HG03469 (cell line): Measurements from ENCODE around the gene KRI1.

Experiments
- ATAC-seq: cut with Tn5 transposase; IDR thresholded peaks from one replicate; pipeline ENCODE4 v1.9.1; 2021; ENCODE audit warnings: mild to moderate bottlenecking, moderate library complexity, moderate number of reproducible peaks; ENCODE audit not compliant: unreplicated experiment

The KRI1 gene

DNA sequence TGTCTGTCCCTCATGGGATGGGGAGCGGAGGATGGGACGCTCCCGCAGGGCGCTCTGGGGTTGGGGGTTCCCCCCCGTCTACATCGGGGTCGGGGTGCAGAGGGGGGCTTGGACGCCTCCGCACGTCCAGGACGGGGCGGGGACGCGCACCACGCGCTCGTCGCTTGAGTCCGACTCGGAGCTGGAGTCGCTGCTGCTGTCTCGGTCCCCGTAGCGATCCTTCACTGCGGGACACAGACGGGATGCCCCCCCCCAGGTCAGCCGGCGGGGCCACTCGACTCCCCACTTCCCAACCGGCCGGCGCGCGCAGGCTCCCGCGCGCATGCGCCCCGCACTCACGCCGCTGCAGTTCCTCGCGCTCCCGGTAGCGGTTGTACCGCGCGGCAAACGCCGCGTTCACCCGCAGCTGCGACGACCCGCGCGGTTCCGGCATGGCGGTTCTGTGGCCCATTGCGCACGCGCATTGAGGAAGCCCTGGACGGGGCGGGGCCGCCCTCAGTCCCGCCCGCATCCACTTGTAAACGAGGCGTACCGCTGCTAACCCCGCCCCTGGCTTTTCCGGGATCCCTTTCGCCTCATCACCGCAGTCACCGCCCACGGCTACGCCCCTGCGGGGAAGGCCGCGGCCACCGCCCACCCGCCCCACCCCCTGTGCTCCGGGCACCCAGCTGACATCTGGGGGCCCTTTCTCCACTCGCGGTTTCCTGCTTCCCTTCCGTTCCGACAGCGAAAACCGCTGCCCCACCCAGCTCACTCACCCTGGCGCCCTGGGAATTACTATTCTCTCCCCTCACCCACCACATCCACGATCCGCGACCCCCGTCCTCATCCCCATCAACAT lies at the start of gene KRI1:
KRI1 (minus strand) TSS at position 444 of the 841 bp plus-strand sequence; CDS start at position 433, 11 bp downstream.
- ATAC-seq: peak; percentile 28

DNA sequence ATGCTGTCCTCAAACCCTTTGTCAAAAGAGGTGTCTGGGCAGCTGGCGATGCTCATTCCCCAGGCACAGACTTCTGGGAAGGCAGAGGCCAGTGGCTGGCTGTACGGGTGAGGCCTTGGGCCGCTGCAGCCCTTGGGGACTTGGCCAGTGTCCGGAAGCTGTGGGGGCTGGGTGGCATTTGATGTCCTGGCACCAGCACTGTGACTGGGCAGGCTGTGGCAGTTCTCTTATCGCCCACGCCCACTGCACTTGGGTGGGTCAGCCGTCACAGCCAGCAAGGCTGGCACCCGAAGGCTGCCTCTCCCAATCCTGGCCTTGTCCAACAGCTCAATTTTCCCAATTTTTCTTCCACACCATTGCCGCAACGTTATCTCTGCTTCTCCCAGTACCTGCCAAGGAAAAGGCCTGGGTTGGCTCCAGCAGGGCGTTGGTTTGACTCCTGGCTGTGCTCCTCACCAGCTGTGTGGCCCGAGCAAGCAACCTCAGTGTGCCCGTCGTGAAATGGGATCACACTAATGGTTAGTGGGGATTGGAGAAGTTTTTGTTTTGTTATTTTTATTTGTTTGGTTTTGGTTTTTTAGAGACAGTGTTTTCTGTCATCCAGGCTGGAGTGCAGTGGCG lies 46.8 kb upstream of the KRI1 start:
- ATAC-seq: no peak

DNA sequence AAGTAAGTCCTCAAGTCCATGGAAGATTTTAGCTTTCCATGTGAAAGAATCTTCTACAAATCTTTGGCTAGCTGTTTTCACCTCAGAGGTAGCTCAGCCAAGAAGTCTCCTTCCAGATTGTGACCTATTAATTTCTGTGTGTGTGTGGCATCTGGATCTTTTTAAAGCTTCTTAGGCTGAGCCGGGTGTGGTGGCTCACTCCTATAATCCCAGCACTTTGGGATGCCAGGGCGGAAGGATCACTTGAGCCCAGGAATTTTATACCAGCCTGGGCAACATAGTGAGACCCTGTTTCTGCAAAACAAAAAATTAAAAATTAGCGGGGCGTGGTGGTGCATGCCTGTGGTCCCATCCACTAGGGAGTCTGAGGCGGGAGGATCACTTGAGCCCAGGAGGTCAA lies 46.1 kb upstream of the KRI1 start:
- no peak for ATAC-seq

DNA sequence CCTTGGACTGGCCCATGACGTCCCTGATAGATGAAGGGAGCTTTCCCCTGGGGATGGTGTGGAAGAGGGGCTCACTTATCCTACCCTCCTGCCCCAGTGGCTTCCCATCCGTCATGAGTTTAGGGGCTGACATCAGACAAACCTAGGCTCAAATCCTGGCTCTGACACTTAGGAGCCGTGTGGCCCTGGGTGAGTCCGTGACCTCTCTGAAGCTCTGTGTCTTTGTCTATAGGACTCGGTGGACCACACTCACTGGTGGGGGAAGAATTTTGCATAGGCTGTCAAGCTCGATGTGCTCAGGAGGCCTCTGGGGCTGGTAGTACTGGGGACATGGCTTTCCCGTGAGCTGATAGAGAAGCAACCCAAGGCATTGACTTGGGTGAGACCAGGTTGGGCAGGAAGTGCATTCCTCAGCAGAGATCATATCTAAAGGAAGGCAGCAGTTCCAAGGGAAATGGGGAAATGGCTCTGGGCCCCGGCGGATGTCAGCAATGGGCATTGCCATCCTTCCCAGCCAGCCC lies 38.7 kb upstream of the KRI1 start:
- ATAC-seq: no peak

DNA sequence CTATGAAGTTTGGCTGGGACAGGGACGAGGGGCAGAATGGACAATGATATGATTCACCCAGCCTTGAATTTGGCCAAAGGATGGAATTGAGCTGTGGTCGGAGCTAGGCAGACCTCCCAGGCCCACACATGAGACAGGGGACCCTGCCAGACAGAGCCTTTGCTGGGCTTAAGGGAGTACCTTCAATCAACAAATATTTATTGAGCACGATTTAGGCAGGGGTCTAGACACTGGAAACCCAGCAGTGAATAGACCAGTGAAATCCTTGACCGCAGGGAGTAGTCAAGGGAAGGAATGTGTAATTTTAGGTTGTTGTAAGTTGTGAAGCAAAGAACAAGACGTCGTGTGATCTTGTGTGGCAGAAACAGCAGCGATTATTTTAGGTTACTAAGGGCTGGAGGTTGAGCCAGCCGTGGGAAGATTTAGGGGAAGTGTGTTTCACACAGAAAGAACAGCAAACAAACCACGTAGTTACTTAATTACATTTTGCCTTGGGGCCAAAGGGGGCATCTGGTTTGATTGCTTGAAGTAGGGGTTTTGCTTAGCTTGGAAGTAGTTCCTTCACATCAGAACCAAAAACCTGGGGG lies 38.2 kb upstream of the KRI1 start:
- ATAC-seq: no peak

DNA sequence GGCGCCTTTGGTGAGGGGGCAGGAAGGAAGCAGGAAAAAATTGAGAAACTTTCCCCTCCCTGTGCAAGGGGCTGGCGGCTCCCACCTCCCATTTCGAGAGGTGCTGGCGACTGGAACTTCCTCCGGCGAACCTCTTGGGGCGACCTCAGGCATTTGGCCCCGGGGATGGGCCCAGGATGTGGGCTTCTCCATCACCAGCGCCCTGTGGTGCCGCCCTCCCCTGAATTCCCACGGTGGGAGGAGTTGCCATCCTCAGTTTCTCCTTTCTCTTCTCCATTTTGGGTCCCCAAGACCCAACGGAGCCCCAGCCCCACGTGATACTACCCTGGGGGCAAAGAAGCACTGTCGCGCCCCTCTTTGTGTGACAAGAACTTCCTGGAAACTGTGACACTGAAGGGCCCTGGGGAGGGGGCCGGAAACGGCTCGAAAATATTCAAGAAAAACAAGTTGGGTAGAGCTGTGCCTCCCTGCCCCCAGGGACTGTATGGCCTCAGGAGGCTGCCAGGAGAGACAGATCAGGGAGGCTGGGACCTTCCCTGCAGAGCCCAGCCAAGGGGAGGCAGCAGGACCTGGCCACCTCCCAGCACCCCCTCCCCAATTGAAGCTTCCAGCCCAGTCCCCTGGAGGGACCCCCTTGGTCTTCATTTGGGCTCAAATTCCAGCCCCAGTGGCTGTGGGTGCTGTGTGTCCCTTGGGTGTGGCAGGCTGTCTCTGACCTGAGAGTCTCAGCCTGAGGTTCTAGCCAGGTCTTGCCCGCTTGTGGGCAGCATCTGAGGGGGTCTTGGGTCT lies 37.5 kb upstream of the KRI1 start:
- ATAC-seq: no peak

DNA sequence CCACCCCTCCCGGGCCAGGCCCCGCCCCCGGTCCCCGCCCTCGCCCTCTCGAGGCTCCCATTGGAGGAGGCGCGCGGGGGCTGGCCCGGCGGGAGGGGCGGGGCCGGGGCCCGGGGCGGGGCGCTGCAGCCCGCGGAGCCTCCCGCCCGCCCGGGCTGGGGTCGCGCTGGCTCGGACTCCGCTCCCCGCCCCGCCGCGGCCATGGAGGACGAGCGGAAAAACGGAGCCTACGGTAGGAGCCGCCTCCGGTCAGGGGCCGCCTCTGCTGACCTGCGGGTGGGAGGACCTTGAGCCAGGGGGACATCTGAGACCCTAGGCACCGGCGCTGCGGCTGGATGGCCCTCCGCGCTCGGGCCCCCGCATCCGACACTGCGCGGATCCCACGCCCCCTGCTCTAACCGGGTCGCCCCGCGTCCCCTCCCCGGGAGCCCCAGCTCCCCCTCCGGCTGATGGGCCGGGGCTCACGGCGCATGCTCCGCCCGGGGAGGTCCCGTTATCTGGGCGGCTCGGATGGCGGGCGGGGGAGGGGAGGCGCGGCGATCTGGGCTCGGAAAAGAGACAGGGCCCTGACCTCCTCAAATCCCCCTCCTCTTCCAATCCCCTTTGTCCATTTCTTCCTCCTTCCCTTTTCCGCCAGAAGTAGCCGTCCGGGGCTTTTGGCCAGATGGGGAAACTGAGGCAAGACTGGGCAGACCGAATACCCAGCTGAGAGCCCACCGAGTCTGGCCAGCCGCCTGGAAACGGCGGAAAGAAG lies 36.7 kb upstream of the KRI1 start:
- no peak for ATAC-seq

DNA sequence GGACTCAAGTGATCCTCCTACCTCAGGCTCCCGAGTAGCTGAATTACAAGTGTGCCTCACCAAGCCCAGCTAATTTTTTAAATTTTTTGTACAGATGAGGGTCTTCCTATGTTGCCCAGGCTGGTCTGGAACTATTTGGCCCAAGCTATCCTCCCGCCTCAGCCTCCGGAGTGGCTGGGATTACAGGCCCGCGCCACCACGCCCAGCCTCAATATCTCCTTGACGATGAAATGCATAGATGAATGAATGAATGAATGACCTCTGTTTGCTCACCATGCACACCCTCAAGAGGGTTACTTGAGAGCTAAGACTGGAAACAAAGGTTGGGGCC lies 36.2 kb upstream of the KRI1 start:
- ATAC-seq: no peak

DNA sequence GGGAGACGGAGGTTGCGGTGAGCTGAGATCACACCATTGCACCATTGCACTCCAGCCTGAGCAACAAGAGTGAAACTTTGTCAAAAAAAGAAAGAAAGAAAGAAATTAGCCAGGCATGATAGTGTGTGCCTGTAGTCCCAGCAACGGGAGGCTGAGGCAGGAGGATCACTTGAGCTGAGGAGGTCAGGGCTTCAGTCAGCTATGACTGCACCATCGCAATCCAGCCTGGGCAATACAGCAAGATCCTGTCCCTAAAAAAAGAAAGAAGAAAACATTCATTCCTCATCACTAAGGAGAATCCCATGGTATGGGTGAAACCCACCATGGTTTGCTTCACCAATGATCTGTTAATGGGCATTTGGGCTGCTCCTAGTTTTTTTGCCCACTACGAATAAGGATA lies 34.3 kb upstream of the KRI1 start:
- ATAC-seq: no peak

DNA sequence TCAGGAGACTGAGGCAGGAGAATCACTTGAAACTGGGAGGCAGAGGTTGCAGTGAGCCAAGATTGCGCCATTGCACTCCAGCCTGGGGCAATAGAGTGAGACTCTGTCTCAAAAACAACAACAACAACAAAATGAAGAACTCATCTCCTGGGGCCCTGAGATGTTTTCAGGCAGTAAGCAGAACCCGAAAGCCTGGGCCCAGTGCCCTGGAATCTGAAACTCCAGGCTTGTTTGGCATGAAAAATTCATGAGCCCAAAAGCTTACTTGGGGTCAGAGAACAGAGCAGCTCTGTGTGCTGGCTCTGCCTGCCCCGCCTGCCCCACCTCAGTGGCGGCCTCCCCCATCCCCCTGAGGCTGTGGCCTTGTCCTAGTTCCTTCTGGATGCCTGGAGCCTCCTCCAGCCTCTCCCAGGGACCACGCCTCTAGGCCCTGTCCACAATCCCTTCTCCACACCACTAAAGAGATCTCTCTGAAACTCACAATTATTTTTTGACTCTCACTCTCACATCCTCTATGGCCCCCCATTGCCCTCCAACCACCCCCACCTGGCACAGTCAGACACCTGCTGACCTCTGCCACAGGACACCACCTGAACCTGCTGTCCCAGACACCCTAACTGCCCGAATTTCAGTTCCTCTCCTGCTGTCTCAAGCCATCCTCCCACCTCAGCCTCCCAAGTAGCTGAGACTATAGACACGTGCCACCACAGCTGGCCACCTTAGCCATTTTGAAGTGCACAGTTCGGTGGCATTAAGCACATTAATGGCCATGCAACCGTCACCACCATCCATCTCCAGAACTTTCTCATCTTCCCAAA lies 28.2 kb upstream of the KRI1 start:
- no peak for ATAC-seq

DNA sequence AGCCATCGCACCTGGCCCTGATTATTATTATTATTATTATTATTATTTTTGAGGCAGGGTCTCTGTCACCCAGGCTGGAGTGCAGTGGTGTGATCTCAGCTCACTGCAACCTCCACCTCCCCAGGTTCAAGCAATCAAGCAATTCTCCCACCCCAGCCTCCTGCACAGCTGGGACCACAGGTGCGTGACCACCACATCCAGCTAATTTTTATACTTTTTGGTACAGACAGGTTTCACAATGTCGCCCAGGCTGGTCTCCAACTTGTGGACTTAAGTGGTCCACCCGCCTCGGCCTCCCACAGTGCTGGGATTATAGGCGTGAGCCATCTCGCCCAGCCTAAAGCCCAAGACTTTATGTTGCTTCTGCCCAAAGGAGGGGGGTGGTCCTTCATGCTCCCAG lies 27.3 kb upstream of the KRI1 start:
- ATAC-seq: no peak

DNA sequence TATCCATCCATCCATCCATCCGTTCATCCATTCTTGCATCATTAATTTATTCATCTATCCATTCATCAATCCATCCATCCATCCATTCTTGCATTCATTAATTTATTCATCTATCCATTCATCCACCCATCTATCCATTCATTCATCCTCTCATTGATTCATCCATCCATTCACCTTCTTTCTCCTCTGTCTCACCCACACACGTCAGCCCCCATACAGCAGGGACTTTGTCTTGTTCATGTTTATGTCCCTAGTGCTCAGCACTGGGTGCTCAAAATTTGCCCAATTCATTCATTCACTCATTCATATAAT lies 22.0 kb upstream of the KRI1 start:
- ATAC-seq: no peak

DNA sequence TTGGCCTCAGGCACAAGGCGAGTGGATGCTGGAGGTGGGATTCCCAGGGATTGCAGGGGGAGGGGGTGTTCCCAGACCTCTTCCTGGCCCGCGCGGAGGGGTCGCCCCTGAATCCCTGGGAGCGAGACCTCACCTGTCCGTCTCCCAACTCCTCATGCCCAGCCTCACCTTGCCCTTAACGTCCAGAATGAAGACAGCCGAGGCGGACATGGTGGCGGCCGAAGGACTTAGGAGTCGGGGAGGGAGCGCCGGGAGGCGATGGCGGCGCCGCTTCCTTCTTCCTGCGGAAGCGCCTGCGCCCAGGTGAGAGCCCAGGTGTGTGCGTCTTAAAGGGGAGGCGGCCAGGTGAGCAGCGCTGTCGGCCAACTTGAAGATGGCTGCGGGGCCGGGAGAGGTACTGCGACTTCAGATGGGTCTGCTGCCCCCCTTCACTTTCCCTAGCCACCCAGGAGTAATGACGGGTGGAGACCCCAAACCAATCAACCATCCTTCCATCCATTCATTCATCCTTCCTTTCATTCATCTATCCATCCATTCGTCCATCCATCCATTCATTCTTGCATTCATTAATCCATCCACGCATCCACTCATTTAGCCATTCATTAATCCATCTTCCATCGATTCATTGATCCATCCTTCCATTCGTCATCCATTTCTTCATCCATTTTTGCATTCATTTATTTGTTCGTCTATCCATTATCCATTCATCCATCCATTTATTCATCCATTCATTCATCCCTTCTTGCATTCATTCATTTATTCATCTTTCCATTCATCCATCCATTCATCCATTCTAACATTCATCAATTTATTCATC lies 21.4 kb upstream of the KRI1 start, which contains the start of gene AP1M2:
AP1M2 (minus strand) TSS at position 291 of the 817 bp plus-strand sequence; CDS start at position 210, 81 bp downstream.
- no peak for ATAC-seq

DNA sequence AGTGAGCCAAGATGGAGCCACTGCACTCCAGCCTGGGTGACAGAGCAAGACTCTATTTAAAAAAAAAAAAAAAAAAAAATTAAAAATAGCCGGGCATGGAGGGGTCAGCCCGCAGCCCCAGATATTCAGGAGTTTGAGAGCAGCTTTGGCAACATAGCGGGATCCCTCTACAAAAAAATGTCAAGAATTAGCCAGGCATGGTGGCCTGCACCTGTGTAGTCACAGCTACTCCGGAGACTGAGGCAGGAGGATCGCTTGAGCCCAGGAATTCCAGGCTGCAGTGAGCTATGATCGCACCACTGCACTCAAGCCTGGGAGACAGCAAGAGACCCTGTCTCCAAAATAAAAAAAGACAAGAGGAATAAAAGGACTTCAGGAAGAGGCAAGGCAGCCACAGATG lies 20.6 kb upstream of the KRI1 start:
- no peak for ATAC-seq

DNA sequence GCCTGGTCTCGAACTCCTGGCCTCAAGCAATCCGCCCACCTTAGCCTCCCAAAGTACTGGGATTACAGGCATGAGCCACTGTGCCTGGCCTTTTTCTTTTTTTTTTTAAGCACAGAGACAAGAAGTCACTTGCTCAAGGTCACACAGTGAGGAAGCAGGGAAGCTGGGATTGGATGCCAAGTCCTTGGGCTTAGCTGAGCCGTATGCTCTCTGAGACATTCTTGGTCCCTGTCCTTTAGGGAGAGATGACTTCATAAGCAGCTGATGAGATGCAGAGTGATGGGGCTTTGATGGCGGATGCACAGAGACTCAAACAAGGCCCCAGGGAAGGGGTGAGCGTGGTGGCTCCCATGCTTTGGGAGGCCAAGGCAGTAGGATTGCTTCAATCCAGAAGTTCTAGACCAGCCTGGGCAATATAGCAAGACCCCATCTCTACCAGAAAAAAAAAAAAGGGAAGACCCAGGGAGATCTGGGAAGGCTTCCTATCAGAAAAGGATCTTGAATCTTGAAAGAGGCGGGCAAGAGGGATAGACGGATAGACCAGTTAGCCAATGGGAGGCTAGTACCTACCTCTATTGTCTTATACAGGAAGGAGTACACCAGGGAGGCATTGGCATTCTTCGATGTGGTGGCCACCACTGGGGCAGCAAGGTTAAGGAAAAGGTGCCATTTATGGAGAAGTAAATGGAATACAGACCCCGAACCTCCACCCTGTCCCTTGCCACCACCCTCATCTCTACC lies 17.4 kb upstream of the KRI1 start:
- no peak for ATAC-seq

DNA sequence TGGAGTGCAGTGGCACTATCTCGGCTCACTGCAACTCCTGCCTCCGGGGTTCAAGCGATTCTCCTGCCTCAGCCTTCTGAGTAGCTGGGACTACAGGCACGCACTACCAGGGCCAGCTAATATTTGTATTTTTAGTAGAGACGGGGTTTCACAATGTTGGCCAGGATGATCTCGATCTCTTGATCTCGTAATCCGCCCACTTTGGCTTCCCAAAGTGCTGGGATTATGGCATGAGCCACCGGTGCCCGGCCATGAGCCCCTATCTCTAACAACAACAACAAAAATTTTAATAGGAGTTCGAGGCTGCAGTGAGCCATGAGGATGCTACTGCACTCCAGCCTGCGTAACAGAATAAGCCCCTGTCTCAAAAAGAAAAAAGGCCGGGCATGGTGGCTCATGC lies 16.3 kb upstream of the KRI1 start:
- ATAC-seq: no peak

DNA sequence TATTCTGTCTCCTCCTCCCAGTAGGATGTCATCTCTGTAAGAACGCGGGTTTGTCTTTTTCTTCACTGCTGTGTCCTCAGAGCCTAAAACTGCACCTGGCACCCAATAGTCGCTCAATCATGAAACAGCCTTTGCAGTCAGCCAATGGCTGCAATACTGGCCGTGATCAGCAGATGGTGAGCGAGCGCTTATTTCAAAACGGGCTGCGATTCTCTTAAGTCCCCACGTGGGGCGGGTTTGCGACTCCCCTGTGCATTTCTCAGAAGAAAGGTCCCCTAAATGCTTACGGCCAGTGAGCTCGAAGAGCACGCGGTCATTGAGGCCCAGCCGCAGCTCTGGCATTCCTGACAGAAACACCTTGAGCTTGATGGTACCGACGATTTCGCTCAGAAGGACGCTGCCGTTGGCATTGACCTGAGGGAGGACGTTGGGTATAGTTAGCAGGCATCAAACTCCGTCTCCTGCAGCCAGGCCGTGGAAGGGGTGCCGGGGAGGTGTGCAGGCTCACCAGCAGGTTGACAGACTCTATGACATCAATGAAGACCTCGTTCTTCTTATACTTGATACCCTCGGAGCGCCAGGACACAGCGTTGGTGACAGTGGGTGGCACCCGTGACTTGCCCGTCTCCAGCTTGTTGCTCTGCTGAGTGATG lies 15.3 kb upstream of the KRI1 start:
- no peak for ATAC-seq

DNA sequence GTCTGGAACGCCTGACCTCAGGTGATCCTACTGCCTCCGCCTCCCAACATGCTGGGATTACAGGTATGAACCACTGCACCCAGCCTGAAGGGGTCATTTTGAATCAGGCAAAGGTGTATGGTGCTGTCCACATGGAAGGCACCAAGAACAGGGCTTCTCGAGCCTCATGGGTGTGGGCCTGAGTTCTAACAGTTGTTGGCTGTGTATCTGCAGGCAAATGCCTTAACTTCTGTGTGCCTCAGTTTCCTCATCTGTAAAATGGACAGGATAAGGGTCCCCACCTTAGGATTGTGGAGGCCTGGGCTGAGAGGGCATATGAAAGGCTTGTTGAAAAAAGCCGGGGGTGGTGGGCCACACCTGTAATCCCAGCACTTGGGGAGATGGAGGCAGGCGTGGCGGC lies 12.1 kb upstream of the KRI1 start:
- ATAC-seq: no peak
